K562 (cell line): Measurements from ENCODE around the gene ZNF280C. TPM values are rescaled to one million over a fixed set of nuclear protein-coding genes. Genes with fewer than 3 reads are reported as not detected.
A peak's percentile ranks its signal among the peaks of the same experiment; 100 is the strongest.

Experiments used
- CXXC5 ChIP-seq: fragments of 250-450 bp; sonication (Bioruptor Pico); IDR thresholded peaks from 2 replicates; pipeline ENCODE4 v1.8.0; 2022; ENCODE audit warnings: inconsistent platforms, mild to moderate bottlenecking, moderate library complexity
- HIVEP1 ChIP-seq: fragments of 250-450 bp; sonication (Bioruptor Pico); IDR thresholded peaks from 2 replicates; pipeline ENCODE4 v1.4.0; 2020; ENCODE audit warnings: mild to moderate bottlenecking
- KDM4B ChIP-seq, 2 experiments: fragments of 450-650 bp in 1 of 2; sonication (generic) in 1 of 2; IDR thresholded peaks; 2 replicates each; pipeline ENCODE4 v1.6.1; 2016 to 2017; ENCODE audit warnings: borderline replicate concordance in 2 of 2, antibody characterized with exemption in 1 of 2, low read depth in 1 of 2, mild to moderate bottlenecking in 1 of 2
- POLR2B ChIP-seq: fragments of 450-650 bp; IDR thresholded peaks from 2 replicates; pipeline ENCODE4 v1.6.1; 2018; ENCODE audit warnings: low read depth; ENCODE audit not compliant: partially characterized antibody
- POU5F1 ChIP-seq: fragments of 150-350 bp; IDR thresholded peaks from 2 replicates; pipeline ENCODE4 v1.6.1; 2014; ENCODE audit warnings: borderline replicate concordance, low read length, low read depth, mild to moderate bottlenecking; ENCODE audit not compliant: partially characterized antibody
- PRMT5 ChIP-seq: sonication (generic); formaldehyde crosslinking; IDR thresholded peaks from 2 replicates; pipeline ENCODE4 v1.5.0; 2020; ENCODE audit warnings: missing genetic modification reagents
- RBM34 ChIP-seq: fragments of 200-400 bp; formaldehyde crosslinking; IDR thresholded peaks from 2 replicates; pipeline ENCODE4 v1.6.1; 2018; ENCODE audit warnings: low read length, borderline replicate concordance; ENCODE audit not compliant: insufficient read depth
- SMARCE1 ChIP-seq: fragments of 450-650 bp; IDR thresholded peaks from 2 replicates; pipeline ENCODE4 v1.7.1; 2016; ENCODE audit warnings: mild to moderate bottlenecking
- ZBTB1 ChIP-seq: sonication (generic); formaldehyde crosslinking; IDR thresholded peaks from 2 replicates; pipeline ENCODE4 v1.8.1; 2023; ENCODE audit warnings: missing genetic modification reagents, low read depth, mild to moderate bottlenecking, borderline replicate concordance
- ZNF354B ChIP-seq: fragments of 250-450 bp; sonication (Bioruptor Pico); IDR thresholded peaks from 2 replicates; pipeline ENCODE4 v1.4.0; 2020
- ZNF780A ChIP-seq: fragments of 250-450 bp; sonication (Bioruptor Pico); IDR thresholded peaks from 2 replicates; pipeline ENCODE4 v1.5.0; 2021; ENCODE audit warnings: mild to moderate bottlenecking
- polyA plus RNA-seq, 8 experiments: library from polyadenylated mRNA; depleted of rRNA in 4 of 8; stranded (reverse) in 5 of 8; unstranded in 3 of 8; fragments of >200 nt; fragmentation: Nextera tagmentation in 2 of 8; fragmentation: Illumina TruSeq in 1 of 8; extraction: Ambion mirVana in 2 of 8; extraction: Trizol in 1 of 8; gene quantifications; 2 replicates each; pipeline versions ENCODE4 v1.2.1 to v1.2.3, GENCODE V29; 2011 to 2014; ENCODE audit warnings: inconsistent platforms in 1 of 8, missing spikeins in 1 of 8
- total RNA-seq, 7 experiments: library from RNA; depleted of rRNA in 6 of 7; stranded (reverse); fragments of >200 nt in 6 of 7; fragmentation: Illumina TruSeq in 2 of 7; extraction: Trizol in 2 of 7; gene quantifications; 2 replicates each; pipeline versions ENCODE4 v1.2.1 to v1.2.3, GENCODE V29; 2011 to 2021; ENCODE audit warnings: low replicate concordance in 1 of 7
- TF ChIP-seq, protein P1 (sequence below), 2 experiments: IDR thresholded peaks; 2 replicates each; pipeline ENCODE4 v1.6.1; 2011; ENCODE audit warnings: borderline replicate concordance in 1 of 2, control low read depth in 1 of 2, low read depth in 1 of 2, low read length in 1 of 2, mild to moderate bottlenecking in 1 of 2, mixed read lengths in 1 of 2, moderate library complexity in 1 of 2; ENCODE audit not compliant: insufficient read depth in 1 of 2, insufficient read length in 1 of 2, poor library complexity in 1 of 2, severe bottlenecking in 1 of 2; ENCODE audit errors: extremely low read depth in 1 of 2
- TF ChIP-seq, protein P2 (sequence below): fragments of 250-450 bp; sonication (Bioruptor Pico); IDR thresholded peaks from 2 replicates; pipeline ENCODE4 v1.8.0; 2022; ENCODE audit warnings: inconsistent platforms
- TF ChIP-seq, protein P3 (sequence below): IDR thresholded peaks from 2 replicates; pipeline ENCODE4 v1.6.1; 2014; ENCODE audit warnings: antibody characterized with exemption
- TF ChIP-seq, protein P4 (sequence below), 2 experiments: fragments of 450-650 bp; conservative IDR thresholded peaks; 2 replicates each; pipeline ENCODE4 v1.6.1; 2017; ENCODE audit warnings: mild to moderate bottlenecking in 2 of 2, moderate library complexity in 2 of 2
- TF ChIP-seq, protein P5 (sequence below): fragments of 250-450 bp; sonication (Bioruptor Pico); IDR thresholded peaks from 2 replicates; pipeline ENCODE4 v1.4.0; 2020; ENCODE audit warnings: mild to moderate bottlenecking, moderate library complexity, borderline replicate concordance
- TF ChIP-seq, protein P6 (sequence below), 2 experiments: fragments of 450-650 bp in 1 of 2; sonication (generic) in 1 of 2; formaldehyde crosslinking; conservative IDR thresholded peaks; 2 replicates each; pipeline versions ENCODE4 v1.4.0 to v1.8.1; 2020 to 2022; ENCODE audit warnings: mild to moderate bottlenecking in 1 of 2, missing genetic modification reagents in 1 of 2

The ZNF280C gene
- total and polyA plus RNA-seq, 9 of the 15 experiments (the other 6 are each of a cell fraction or from before 2014, with no cell fraction given), result 1.6 to 8.3 (median 4.4) TPM

DNA sequence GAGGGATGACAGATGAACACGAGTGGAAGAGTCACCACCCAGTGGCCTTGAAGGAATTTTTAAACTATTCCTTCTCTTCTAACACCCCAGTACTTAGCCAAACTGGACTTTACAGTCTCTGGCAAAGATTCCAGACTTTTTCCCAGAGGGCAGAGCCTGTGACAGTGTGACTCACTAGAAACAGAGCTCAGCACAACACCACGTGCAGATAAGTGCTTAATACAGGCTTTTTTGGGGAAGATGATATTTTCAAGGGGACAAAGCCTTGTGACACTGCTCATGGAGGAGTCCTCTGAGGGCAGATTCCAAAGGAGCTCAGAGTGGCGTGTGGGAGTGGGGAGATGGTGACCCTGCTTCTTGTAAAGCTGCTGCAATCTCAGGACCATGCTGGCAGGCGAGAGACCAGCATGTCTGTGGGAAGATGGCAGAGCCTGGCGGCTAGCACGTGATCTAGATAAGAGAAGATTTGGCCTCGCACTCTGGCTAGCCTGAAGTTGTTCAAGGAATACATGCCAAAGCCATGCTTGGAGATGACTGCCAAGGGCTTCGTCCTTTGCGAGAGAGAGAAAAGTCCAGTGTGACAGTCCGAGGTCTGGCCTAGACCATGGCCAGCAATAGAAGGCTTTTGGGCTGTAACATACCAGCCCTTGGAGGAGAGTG, 94.5 kb downstream of the ZNF280C start (continued):
- TF ChIP-seq PRMT5 (CRISPR knock-in tag) (no peak), ZNF354B (CRISPR knock-in tag) (no peak), ZBTB1 (CRISPR knock-in tag) (no peak), KDM4B (IDR thresholded peaks at IDR 0.05; ENCODE audit: borderline replicate concordance in 2 of 2, low read depth in 1 of 2) (no peak), POU5F1 (no peak), ZNF780A (no peak), RBM34 (no peak), POLR2B (no peak), SMARCE1 (no peak), CXXC5 (CRISPR knock-in tag) (peak; percentile 65; the same call in 1 of the 2 replicates), HIVEP1 (0 out of 2 replicates have a peak, but pooled peaks have one; percentile 59)
- TF ChIP-seq, protein P1, sequence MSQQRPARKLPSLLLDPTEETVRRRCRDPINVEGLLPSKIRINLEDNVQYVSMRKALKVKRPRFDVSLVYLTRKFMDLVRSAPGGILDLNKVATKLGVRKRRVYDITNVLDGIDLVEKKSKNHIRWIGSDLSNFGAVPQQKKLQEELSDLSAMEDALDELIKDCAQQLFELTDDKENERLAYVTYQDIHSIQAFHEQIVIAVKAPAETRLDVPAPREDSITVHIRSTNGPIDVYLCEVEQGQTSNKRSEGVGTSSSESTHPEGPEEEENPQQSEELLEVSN (IDR thresholded peaks at IDR 0.05; ENCODE audit: borderline replicate concordance in 1 of 2, extremely low read depth in 1 of 2, insufficient read depth in 1 of 2, insufficient read length in 1 of 2, low read depth in 1 of 2, low read length in 1 of 2, poor library complexity in 1 of 2, severe bottlenecking in 1 of 2), result peak; percentile 30 to 67
- TF ChIP-seq, protein P2, sequence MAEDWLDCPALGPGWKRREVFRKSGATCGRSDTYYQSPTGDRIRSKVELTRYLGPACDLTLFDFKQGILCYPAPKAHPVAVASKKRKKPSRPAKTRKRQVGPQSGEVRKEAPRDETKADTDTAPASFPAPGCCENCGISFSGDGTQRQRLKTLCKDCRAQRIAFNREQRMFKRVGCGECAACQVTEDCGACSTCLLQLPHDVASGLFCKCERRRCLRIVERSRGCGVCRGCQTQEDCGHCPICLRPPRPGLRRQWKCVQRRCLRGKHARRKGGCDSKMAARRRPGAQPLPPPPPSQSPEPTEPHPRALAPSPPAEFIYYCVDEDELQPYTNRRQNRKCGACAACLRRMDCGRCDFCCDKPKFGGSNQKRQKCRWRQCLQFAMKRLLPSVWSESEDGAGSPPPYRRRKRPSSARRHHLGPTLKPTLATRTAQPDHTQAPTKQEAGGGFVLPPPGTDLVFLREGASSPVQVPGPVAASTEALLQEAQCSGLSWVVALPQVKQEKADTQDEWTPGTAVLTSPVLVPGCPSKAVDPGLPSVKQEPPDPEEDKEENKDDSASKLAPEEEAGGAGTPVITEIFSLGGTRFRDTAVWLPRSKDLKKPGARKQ (CRISPR knock-in tag), result no peak
- TF ChIP-seq, protein P3, sequence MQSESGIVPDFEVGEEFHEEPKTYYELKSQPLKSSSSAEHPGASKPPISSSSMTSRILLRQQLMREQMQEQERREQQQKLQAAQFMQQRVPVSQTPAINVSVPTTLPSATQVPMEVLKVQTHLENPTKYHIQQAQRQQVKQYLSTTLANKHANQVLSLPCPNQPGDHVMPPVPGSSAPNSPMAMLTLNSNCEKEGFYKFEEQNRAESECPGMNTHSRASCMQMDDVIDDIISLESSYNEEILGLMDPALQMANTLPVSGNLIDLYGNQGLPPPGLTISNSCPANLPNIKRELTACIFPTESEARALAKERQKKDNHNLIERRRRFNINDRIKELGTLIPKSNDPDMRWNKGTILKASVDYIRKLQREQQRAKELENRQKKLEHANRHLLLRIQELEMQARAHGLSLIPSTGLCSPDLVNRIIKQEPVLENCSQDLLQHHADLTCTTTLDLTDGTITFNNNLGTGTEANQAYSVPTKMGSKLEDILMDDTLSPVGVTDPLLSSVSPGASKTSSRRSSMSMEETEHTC, result no peak; the same call in 1 of the 2 replicates
- TF ChIP-seq, protein P4, sequence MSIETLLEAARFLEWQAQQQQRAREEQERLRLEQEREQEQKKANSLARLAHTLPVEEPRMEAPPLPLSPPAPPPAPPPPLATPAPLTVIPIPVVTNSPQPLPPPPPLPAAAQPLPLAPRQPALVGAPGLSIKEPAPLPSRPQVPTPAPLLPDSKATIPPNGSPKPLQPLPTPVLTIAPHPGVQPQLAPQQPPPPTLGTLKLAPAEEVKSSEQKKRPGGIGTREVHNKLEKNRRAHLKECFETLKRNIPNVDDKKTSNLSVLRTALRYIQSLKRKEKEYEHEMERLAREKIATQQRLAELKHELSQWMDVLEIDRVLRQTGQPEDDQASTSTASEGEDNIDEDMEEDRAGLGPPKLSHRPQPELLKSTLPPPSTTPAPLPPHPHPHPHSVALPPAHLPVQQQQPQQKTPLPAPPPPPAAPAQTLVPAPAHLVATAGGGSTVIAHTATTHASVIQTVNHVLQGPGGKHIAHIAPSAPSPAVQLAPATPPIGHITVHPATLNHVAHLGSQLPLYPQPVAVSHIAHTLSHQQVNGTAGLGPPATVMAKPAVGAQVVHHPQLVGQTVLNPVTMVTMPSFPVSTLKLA (conservative IDR thresholded peaks at IDR 0.05), result peak in 1 of 2 experiments; percentile 56; a peak in 3 of 4 replicates
- TF ChIP-seq, protein P5, sequence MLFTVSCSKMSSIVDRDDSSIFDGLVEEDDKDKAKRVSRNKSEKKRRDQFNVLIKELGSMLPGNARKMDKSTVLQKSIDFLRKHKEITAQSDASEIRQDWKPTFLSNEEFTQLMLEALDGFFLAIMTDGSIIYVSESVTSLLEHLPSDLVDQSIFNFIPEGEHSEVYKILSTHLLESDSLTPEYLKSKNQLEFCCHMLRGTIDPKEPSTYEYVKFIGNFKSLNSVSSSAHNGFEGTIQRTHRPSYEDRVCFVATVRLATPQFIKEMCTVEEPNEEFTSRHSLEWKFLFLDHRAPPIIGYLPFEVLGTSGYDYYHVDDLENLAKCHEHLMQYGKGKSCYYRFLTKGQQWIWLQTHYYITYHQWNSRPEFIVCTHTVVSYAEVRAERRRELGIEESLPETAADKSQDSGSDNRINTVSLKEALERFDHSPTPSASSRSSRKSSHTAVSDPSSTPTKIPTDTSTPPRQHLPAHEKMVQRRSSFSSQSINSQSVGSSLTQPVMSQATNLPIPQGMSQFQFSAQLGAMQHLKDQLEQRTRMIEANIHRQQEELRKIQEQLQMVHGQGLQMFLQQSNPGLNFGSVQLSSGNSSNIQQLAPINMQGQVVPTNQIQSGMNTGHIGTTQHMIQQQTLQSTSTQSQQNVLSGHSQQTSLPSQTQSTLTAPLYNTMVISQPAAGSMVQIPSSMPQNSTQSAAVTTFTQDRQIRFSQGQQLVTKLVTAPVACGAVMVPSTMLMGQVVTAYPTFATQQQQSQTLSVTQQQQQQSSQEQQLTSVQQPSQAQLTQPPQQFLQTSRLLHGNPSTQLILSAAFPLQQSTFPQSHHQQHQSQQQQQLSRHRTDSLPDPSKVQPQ, result no peak
- TF ChIP-seq, protein P6, sequence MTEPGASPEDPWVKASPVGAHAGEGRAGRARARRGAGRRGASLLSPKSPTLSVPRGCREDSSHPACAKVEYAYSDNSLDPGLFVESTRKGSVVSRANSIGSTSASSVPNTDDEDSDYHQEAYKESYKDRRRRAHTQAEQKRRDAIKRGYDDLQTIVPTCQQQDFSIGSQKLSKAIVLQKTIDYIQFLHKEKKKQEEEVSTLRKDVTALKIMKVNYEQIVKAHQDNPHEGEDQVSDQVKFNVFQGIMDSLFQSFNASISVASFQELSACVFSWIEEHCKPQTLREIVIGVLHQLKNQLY (CRISPR knock-in tag; conservative IDR thresholded peaks at IDR 0.05), result no peak
